HFFc6 (cell line): ENCODE data around the gene MYZAP. TPM values are rescaled to one million over a fixed set of nuclear protein-coding genes. Genes with fewer than 3 reads are reported as not detected.

Experiments used
- DNase-seq: peaks from one replicate; pipeline ENCODE4 v3.0.0-alpha.2; 2018
- H3K27ac Mint-ChIP-seq: 2 replicates; pipeline ENCODE4 v1.8.0; 2020; ENCODE audit warnings: mild to moderate bottlenecking, mixed read lengths
- H3K27me3 Mint-ChIP-seq: 2 replicates; pipeline ENCODE4 v1.8.0; 2021; ENCODE audit warnings: mild to moderate bottlenecking, moderate library complexity, mixed read lengths; ENCODE audit not compliant: insufficient read depth
- H3K36me3 Mint-ChIP-seq: 2 replicates; pipeline ENCODE4 v1.8.0; 2021; ENCODE audit warnings: low read depth, mixed read lengths
- H3K4me1 Mint-ChIP-seq: 2 replicates; pipeline ENCODE4 v1.8.0; 2020; ENCODE audit warnings: low read depth, mixed read lengths
- H3K4me3 Mint-ChIP-seq: 2 replicates; pipeline ENCODE4 v1.8.0; 2020; ENCODE audit warnings: mild to moderate bottlenecking, moderate library complexity, mixed read lengths
- H3K9me3 Mint-ChIP-seq: 2 replicates; pipeline ENCODE4 v1.8.0; 2020; ENCODE audit warnings: mild to moderate bottlenecking, mixed read lengths
- total RNA-seq, 6 experiments: library from RNA; stranded (reverse); fragmentation: NEBNext Ultra II Directional; extraction: Animal tissue kit (Norgen Biotek cat#: 25700); gene quantifications; 2 replicates in 1 of 6; 3 replicates in 5 of 6; pipeline ENCODE4 v1.2.3, GENCODE V29; 2021
- TF ChIP-seq, protein P1 (sequence below): fragments of 200-600 bp; sonication (generic); IDR thresholded peaks from 2 replicates; pipeline ENCODE4 v1.5.0; 2021; ENCODE audit warnings: antibody characterized with exemption, mild to moderate bottlenecking

MYZAP gene
- total RNA-seq, 6 experiments from 2014 or later = 0.12 TPM; not detected in 5

DNA sequence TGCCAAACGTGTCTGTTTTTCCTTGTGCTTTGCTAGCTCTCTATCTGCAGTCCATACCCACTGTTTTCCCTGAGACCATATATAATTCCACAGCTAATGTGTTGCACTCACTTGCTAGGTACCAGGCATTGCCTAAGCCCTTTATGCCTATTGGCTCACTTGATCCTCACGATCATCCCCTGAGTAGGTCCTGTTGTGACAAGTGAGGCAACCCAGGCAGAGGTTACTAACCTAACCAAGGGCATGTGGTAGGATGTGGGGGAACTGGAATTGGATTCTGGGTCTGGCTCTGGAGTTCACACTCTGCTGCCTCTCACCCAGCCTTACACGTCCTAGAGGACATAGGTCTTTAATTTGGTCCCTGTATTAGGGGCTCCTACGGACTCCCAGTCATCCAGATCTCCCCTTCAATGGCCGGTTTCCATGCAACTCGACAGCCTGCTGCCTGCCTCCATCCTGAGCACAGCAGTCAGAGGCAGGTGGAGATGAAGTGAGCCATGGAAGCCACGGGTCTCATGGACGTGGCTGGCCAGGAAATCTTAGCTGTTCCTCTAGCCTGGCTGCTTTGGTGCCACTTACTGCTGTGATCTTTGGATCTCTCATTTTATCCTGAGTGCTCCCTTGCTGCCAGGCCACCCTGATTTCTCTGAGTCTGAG, 38.9 kb upstream of the MYZAP start:
- no peaks in the 10 kb centered on the region for H3K36me3 Mint-ChIP-seq
- no peak overlapping the region; the same call in 1 of the 2 replicates for H3K27ac Mint-ChIP-seq
- H3K4me3 Mint-ChIP-seq = no peak overlapping the region
- TF ChIP-seq, protein P1, sequence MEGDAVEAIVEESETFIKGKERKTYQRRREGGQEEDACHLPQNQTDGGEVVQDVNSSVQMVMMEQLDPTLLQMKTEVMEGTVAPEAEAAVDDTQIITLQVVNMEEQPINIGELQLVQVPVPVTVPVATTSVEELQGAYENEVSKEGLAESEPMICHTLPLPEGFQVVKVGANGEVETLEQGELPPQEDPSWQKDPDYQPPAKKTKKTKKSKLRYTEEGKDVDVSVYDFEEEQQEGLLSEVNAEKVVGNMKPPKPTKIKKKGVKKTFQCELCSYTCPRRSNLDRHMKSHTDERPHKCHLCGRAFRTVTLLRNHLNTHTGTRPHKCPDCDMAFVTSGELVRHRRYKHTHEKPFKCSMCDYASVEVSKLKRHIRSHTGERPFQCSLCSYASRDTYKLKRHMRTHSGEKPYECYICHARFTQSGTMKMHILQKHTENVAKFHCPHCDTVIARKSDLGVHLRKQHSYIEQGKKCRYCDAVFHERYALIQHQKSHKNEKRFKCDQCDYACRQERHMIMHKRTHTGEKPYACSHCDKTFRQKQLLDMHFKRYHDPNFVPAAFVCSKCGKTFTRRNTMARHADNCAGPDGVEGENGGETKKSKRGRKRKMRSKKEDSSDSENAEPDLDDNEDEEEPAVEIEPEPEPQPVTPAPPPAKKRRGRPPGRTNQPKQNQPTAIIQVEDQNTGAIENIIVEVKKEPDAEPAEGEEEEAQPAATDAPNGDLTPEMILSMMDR = no peak
- no peaks in the 10 kb centered on the region for H3K9me3 Mint-ChIP-seq
- H3K27me3 Mint-ChIP-seq = no peaks in the 10 kb centered on the region
- no peak for DNase-seq
- peaks cover 44% of the 10 kb centered on the region for H3K4me1 Mint-ChIP-seq

DNA sequence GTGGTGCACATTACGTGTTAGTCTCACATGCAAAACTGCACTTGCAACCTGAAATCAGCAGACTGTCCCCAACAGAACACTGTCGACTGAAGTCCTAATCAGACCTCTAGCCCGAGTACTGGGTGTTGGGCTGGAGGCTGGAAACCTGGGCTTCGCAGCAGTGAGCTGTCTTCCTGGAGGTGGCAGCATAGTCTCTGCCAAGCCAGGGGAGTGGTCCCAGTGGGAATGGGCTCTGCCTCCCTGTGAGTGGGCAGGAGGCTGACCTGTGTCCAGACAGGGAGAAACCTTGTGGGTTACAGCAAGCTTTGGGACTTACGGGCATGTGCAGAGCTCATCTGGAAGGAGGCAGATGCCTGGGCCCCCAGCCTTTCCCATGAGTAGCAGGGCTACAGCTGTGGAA, 38.2 kb upstream of the MYZAP start:
- H3K27ac Mint-ChIP-seq = no peak overlapping the region

DNA sequence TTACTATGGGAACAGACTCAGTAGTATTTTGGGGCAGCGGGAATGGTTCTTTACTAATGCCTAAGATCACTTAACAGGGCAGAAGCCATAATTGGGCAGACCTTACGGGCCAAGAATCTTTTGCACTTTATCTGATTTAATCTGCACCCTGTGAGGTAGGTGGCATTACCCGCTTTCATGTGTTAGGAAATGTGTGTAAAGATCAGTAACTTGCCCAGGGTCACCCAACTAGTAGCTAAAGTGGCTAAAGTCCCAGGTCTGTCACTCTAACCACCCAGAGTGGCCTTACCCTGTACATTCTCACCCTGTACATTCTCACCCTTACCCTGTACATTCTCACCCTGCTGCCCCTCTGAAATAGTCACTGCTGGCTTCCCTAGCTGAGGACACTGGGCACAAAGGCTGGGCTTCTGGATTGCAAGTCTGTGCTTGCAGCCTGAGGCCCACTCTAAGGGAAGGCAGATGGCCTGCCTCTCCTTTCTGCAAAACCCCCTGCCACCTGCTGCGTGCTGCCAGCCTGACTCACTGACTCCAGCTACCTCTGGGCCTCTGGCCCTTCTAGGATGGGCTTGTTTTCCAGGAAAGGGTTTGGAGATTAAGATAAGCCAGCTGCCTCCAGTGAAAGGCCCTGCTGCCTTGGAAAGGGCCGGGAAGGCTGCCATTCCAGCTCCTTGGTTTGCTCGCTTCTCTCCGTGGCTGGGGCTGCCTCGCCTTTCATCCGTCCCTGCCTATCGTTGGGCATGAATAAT, 37.5 kb upstream of the MYZAP start:
- Mint-ChIP-seq H3K27me3 (no peaks in the 10 kb centered on the region), H3K27ac (no peak overlapping the region), H3K4me3 (no peak overlapping the region), H3K36me3 (no peaks in the 10 kb centered on the region), H3K4me1 (peaks cover 48% of the 10 kb centered on the region), H3K9me3 (no peaks in the 10 kb centered on the region)
- DNase-seq = no peak
- TF ChIP-seq, protein P1 = no peak

More for the DNA sequence above, 38.2 kb upstream of the MYZAP start:
- Mint-ChIP-seq H3K36me3 (no peaks in the 10 kb centered on the region), H3K27me3 (no peaks in the 10 kb centered on the region), H3K4me1 (peaks cover 44% of the 10 kb centered on the region), H3K4me3 (no peak overlapping the region), H3K9me3 (no peaks in the 10 kb centered on the region)
- TF ChIP-seq, protein P1 = no peak
- no peak for DNase-seq

DNA sequence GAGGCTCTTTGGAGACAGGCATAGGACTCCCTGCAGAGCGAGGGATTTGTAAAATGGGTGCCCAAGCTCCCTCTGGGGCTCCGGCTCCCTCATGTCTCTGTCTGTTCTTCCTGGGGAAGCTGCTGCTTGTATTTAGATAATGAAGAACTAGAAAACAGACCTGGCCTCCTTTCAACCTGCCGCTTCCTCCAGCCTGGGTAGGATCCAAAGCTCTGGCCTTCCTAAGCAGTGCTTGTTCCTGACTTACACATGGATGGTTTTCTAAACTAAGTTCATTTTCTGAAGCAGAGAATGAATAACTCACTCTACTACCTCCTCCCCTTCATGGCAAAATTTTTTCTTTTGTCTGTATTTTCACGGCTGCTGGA, 36.9 kb upstream of the MYZAP start:
- TF ChIP-seq, protein P1 = no peak
- H3K4me1 Mint-ChIP-seq = peaks cover 48% of the 10 kb centered on the region
- H3K36me3 Mint-ChIP-seq = no peaks in the 10 kb centered on the region
- H3K27me3 Mint-ChIP-seq = no peaks in the 10 kb centered on the region
- no peak overlapping the region for H3K4me3 Mint-ChIP-seq
- DNase-seq = no peak
- no peaks in the 10 kb centered on the region for H3K9me3 Mint-ChIP-seq
- H3K27ac Mint-ChIP-seq = no peak overlapping the region

DNA sequence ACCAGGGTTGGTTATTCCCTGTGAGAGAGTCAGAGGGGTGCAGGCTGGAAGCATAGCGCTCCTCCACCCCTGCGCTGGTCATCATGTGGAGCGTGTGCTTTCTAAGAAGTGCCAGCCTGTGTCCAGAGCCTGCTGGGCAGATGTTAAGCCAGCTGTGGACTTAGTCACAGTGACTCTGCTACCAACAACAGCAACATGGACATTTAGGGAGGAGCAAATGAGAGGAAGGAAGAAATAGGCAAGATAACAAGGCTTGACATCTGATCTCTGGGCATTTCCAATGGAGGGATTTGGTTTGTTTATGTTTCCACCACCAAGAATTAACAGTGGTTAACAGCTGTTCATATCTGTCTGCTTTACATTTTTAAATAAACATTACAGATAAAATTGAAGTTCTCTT, 36.4 kb upstream of the MYZAP start:
- H3K27me3 Mint-ChIP-seq = no peaks in the 10 kb centered on the region; the same call in 1 of the 2 replicates
- no peak overlapping the region for H3K27ac Mint-ChIP-seq
- H3K4me1 Mint-ChIP-seq = peaks cover 52% of the 10 kb centered on the region
- TF ChIP-seq, protein P1 = no peak
- no peak for DNase-seq
- H3K36me3 Mint-ChIP-seq = no peaks in the 10 kb centered on the region
- no peak overlapping the region for H3K4me3 Mint-ChIP-seq
- H3K9me3 Mint-ChIP-seq = no peaks in the 10 kb centered on the region
